NB4 (cell line): ENCODE results near the gene IFNGR2.
A peak's percentile ranks its signal among the peaks of the same experiment; 100 is the strongest.

Experiments
- DNase-seq: peaks from one replicate; pipeline ENCODE4 v3.0.0; 2010; ENCODE audit warnings: low read depth
- H3K4me3 ChIP-seq: one replicate; pipeline ENCODE4 v1.5.1; 2011; ENCODE audit warnings: mild to moderate bottlenecking, low read depth, low read length, moderate library complexity
- CTCF ChIP-seq: IDR thresholded peaks from one replicate; pipeline ENCODE4 v1.5.1; 2012; ENCODE audit warnings: low read depth, low read length
- MAX ChIP-seq: IDR thresholded peaks from 2 replicates; pipeline ENCODE4 v1.6.1; 2011; ENCODE audit warnings: low read depth, low read length
- MYC ChIP-seq: IDR thresholded peaks from 2 replicates; pipeline ENCODE4 v1.6.1; 2011; ENCODE audit warnings: low read depth, low read length
- POLR2A ChIP-seq: IDR thresholded peaks from 2 replicates; pipeline ENCODE4 v1.6.1; 2011; ENCODE audit warnings: mild to moderate bottlenecking; ENCODE audit not compliant: insufficient read length; ENCODE audit errors: extremely low read depth

IFNGR2 gene

GRCh38 chr21:33477066-33477465 lies 73.9 kb downstream of the IFNGR2 start:
- H3K4me3 ChIP-seq = no peak overlapping the region
- TF ChIP-seq MAX (no peak), MYC (no peak), POLR2A (no peak), CTCF (no peak)
- no peak for DNase-seq

- no peak for DNase-seq
- peak overlapping the region; percentile 80 for H3K4me3 ChIP-seq
- TF ChIP-seq MAX (no peak), CTCF (no peak), MYC (no peak), POLR2A (no peak)
These were observed 75.0 kb downstream of the IFNGR2 start for GRCh38 chr21:33478182-33478581.

GRCh38 chr21:33478935-33479678 lies 75.9 kb downstream of the IFNGR2 start:
- no peak for TF ChIP-seq MYC
- no peak for TF ChIP-seq CTCF
- no peak for TF ChIP-seq MAX
- no peak for TF ChIP-seq POLR2A
- DNase-seq = peak; percentile 62
- H3K4me3 ChIP-seq = peak overlapping the region; percentile 80

- TF ChIP-seq MAX (peak; percentile 50), MYC (peak; percentile 70), POLR2A (peak; percentile 60), CTCF (peak; percentile 29)
- DNase-seq = peak; percentile 97
- H3K4me3 ChIP-seq = peak within 1 kb of the TSS; percentile 80
These were observed 76.7 kb downstream of the IFNGR2 start, which contains the start of gene TMEM50B for GRCh38 chr21:33479679-33480480. TMEM50B (minus strand) TSS chr21:33479974; CDS start chr21:33468885, 11,089 bp downstream.

GRCh38 chr21:33480481-33481103 lies 77.4 kb downstream of the IFNGR2 start:
- H3K4me3 ChIP-seq = peak overlapping the region; percentile 73
- TF ChIP-seq CTCF (no peak), MAX (no peak), POLR2A (no peak), MYC (no peak)
- no peak for DNase-seq
